ENCODE results near the gene TTLL5.
A peak's percentile ranks its signal among the peaks of the same experiment; 100 is the strongest.

Gene TTLL5, protein sequence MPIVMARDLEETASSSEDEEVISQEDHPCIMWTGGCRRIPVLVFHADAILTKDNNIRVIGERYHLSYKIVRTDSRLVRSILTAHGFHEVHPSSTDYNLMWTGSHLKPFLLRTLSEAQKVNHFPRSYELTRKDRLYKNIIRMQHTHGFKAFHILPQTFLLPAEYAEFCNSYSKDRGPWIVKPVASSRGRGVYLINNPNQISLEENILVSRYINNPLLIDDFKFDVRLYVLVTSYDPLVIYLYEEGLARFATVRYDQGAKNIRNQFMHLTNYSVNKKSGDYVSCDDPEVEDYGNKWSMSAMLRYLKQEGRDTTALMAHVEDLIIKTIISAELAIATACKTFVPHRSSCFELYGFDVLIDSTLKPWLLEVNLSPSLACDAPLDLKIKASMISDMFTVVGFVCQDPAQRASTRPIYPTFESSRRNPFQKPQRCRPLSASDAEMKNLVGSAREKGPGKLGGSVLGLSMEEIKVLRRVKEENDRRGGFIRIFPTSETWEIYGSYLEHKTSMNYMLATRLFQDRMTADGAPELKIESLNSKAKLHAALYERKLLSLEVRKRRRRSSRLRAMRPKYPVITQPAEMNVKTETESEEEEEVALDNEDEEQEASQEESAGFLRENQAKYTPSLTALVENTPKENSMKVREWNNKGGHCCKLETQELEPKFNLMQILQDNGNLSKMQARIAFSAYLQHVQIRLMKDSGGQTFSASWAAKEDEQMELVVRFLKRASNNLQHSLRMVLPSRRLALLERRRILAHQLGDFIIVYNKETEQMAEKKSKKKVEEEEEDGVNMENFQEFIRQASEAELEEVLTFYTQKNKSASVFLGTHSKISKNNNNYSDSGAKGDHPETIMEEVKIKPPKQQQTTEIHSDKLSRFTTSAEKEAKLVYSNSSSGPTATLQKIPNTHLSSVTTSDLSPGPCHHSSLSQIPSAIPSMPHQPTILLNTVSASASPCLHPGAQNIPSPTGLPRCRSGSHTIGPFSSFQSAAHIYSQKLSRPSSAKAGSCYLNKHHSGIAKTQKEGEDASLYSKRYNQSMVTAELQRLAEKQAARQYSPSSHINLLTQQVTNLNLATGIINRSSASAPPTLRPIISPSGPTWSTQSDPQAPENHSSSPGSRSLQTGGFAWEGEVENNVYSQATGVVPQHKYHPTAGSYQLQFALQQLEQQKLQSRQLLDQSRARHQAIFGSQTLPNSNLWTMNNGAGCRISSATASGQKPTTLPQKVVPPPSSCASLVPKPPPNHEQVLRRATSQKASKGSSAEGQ (N-terminal part only)

DNA sequence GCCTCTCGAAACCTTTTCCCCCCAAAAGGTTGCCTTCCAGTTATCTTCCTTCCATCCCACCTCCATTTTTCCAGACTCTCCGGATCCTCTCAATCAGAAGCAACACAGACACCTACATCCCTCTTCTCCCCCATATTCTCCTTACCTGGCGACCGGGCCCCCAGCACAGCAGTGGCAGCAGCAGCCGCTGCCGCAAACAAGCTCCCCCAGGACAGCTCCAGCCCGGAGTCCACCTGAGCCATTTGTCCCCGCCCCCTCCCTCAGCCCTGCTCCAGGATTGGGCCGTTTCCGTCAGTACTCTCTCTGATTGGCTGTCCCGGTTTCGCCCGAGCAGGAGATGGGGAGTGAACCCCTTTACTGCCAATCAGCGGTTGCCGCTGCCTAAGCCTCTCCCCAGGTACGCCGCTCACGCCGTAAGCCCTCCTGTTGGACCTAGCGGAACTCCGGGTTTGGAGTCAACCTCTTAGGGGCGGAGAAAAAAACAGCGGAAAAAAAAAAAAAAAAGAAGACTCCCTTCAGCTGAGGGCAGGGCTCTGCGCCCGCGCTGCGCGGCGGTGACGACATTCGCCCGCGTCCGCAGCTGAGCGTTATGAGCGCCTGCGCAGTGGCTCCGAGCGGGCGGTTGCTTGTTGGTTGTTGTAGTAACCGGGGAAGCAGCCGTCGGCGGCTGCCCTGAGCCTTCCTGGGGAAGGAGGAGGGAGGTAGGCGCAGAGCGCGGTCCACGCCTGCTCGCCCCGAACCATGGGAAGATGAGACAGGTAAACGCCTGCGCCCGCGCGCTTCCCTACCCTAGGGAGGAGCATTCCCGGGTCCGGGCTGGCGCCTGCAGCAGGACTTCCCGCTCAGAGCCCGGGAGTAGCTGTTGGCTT lies at the start of gene TTLL5, which contains the start of gene ERG28:
Gene TTLL5 (plus strand): TSS at position 617 of the 869 bp plus-strand sequence. CDS start 1,904 bp downstream, outside the sequence.
Gene ERG28 (minus strand): TSS at position 247 of the 869 bp plus-strand sequence. CDS start 3,374 bp downstream, outside the sequence.
- peak; percentile 100 for DNase-seq (ENCODE audit: low read depth)

DNA sequence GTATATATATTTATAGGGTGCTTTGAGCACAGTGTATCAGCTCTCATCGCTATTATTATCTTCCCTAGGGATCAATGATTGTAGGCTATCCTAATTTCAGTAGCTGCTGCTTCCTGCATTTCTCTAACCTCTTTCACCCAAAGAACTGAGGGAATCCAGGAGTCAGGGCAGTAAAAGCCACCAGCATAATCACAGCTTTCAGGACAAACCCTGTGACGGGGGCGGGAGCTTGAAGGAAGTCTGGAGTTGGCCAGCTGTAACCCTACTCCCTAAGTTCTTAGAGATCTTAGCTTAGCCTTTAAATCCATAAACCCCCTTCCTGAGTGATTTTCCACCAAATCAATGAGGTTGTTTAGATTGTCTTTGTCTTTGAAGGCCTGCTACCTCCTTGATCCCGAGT lies 48.9 kb upstream of the TTLL5 start:
- no peak for DNase-seq (ENCODE audit: low read depth)

GRCh38 chr14:75614179-75614578 lies 46.9 kb upstream of the TTLL5 start:
- no peak for DNase-seq (ENCODE audit: low read depth)

DNA sequence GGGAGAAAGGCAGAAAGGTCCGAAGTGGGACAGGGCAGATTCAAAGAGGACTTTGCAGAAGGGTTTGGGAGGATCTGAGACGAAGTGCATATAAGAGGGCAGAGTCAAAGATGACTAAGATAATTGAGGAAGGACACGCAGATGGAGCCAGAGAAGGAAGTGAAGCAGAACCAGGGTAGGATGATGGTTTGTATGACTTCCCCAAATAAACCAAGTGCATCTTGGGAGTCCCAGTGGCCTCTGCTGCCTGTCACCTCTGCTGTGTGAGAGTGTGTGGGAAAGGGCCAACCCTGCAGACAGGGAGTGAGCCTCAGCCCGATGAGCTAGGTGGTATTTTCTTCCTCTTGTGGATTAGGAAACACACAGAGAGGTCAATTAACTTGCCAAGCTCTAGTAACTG lies 45.8 kb upstream of the TTLL5 start:
- no peak for DNase-seq (ENCODE audit: low read depth)

DNA sequence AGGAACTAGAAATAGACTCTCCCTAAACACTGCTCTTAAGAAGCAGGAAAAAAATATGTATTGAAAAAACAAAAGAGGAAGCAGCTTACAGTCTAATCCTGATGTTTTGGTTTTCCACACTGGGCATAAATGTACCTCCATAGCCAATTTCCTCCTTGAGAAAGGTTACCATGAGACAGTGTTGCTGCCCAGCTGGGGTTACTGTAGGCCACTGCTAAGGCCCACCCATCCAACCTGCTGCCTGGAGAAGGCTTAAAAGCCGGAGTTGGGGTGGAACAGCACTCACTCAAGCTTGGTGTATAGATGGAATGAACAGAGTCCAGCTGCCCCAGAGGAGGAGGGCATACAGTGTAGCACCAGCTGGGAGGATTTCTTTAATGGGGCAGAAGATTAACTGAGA lies 41.5 kb upstream of the TTLL5 start:
- no peak for DNase-seq (ENCODE audit: low read depth)

DNA sequence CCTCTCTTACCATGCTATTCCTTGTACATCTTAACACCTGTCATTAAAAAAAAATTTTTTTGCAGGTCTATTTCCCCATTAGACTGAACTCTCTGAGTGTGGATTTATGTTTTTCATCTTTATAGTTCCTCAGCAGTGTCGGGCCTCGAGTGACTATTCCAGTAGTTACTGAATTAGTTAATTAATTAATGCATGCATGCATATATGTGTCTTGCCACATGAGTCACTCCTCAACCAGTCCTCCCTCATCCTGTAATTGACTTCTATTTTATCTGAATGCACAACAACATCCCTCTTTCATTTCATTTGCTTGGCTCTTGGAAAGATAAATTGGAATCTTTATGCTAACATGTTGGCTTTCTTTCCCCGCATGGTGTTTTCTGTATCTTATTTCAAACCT lies 36.0 kb upstream of the TTLL5 start:
- no peak for DNase-seq (ENCODE audit: low read depth)

DNA sequence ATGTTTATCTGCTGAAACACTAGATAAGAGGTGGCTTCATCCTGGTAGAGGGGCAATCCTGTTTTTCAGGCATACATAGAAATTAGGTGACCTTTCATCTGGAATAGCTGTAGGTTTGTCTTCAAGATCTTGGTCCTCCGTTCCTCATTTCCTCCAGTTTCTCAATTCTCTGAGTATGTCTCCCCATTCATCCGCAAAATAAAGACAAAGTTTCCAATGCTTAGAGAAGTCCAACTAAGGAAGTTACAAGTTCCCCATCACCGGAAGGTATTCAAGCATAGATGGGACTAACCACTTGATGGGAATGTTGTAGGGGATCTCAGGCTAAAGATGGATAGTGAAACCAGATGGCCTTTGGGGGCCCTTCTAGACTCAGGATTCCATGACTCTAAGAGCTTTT lies 34.6 kb upstream of the TTLL5 start:
- DNase-seq (ENCODE audit: low read depth): no peak

DNA sequence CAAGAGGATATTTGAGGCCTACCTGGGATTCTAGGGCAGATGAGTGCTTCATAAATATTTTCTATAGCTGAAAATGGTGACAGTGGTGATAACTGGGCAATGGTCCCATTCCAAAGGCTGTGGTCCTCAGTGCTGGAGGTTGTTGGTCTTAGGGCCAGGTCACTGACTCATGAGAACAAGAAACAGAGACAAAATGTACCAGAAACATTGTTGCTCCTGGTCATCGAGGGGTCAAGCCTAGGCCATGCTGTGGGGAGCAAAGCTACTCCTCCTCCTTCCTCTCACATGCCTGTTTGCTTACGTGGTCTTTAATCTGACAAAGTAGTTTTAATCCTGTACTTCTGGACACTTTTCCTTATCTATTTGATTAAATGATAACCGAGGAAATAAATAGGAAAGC lies 34.2 kb upstream of the TTLL5 start:
- no peak for DNase-seq (ENCODE audit: low read depth)

GRCh38 chr14:75627406-75627805 lies 33.6 kb upstream of the TTLL5 start:
- no peak for DNase-seq (ENCODE audit: low read depth)

GRCh38 chr14:75628816-75629215 lies 32.2 kb upstream of the TTLL5 start:
- no peak for DNase-seq (ENCODE audit: low read depth)

GRCh38 chr14:75630695-75631452 lies 30.2 kb upstream of the TTLL5 start:
- DNase-seq (ENCODE audit: low read depth): no peak

- DNase-seq (ENCODE audit: low read depth): peak; percentile 20
These were observed 29.6 kb upstream of the TTLL5 start for GRCh38 chr14:75631453-75631831.

DNA sequence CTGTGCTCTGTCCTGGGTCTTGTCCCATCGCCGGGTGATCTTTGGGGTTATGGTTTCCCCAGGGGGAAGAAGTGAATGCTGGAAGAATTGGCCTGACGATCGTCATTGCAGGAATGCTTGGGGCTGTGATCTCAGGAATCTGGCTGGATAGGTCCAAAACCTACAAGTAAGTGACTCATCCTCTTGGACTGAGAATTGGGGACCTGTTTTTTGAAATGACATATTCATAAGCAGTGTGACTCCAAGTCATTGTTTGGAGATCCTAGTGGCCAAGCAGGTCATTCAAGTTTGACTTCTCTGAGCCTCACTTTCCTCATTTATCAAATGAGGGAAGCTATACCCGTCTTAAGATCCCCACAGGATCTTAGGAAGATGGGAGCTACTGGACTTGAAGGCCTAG lies 26.2 kb upstream of the TTLL5 start:
- DNase-seq (ENCODE audit: low read depth): no peak

DNA sequence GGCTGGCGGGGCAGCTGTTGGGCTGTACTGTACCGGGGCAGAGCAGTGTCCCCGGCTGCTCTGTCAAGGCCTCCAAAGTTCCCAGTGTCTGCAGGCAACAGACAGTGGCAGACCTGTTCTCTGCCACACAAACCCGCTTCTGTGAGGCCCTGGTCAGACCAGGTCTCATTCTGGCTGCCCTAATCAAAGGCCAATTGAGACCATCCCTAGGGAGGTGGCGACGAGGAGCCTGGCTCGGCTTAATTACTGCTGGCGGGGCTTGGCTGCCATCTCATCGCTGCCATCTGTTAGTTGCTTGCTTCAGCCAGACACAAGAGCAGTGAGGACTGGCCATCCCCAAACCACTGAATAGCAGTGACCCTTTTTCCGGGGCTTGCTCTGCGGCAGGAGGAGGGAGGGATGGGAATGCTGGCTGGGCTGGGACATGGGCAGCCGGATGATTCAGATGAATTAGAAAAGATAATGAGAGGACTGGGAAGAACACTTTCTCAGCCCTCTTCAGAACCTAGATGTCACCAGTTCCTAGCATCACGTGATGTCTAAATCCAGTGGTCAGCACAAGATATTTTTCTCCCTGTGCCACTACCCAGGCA lies 24.9 kb upstream of the TTLL5 start:
- peak; percentile 58 for DNase-seq (ENCODE audit: low read depth)

DNA sequence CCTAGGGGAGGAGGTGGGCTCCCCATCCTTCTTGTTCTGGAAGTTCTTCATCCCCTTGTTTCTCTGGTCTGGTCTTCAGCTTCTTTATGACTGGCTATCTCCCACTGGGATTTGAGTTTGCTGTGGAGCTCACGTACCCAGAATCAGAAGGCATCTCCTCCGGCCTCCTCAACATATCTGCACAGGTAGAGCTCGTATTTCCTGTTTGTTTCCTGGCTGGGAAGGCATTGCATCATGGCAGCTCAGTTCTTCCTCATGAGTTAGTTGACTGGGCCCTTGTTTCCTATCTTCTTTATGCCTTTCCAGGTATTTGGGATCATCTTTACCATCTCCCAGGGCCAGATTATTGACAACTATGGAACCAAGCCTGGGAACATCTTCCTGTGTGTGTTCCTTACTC lies 20.2 kb upstream of the TTLL5 start:
- no peak for DNase-seq (ENCODE audit: low read depth)

DNA sequence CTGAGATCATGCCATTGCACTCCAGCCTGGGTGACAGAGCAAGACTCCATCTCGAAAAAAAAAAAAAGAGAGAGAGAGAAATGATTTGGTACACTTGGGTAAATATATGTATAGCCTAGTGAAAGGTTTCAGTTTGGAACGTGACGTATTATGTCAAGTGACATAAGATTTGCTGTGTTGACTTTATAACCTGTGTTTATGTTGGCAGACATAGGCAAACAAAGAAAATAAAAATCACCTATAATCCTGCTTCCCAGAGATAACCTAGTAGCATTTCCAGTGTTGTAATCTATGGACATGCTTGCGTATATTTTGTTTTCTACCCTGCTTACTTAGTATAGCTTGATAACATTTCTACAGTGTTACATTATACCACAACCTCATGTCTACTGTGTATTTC lies 17.1 kb upstream of the TTLL5 start:
- no peak for DNase-seq (ENCODE audit: low read depth)

GRCh38 chr14:75645056-75645455 lies 16.0 kb upstream of the TTLL5 start:
- DNase-seq (ENCODE audit: low read depth): no peak

- DNase-seq (ENCODE audit: low read depth): no peak
These were observed 14.3 kb upstream of the TTLL5 start for GRCh38 chr14:75646762-75647161.

DNA sequence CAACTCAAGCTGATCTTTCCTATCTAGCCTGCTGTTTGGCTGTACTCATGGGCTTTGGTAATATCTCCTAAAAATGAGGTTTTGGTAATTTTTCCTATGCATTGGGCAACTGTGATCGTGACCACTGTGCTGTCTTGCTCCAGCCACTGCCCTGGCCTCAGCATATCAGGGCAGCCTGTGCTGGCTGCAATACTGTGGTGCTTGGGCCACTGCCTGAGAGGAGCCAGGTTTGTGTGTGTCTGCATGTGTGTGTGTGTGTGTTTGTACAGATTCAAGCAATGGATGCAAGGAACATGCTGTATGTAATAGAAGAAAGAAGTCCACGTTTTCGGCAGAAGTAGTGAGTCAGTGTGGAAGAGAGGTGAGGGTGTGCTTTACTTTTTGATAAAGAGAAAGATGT lies 13.4 kb upstream of the TTLL5 start:
- DNase-seq (ENCODE audit: low read depth): peak; percentile 35
